Lower lobe of right lung (tissue), 2 donors: Measurements from ENCODE around the gene CACNA2D1. TPM values are rescaled to one million over a fixed set of nuclear protein-coding genes. Genes with fewer than 3 reads are reported as not detected.

Source experiments
- ATAC-seq, 2 donors: fragments of 200-7000 bp; cut with Tn5 transposase; one replicate each; pipeline ENCODE4 v1.9.1; 2020 to 2022; ENCODE audit warnings: mild to moderate bottlenecking in 2 of 2, moderate library complexity in 2 of 2
- DNase-seq: peaks from one replicate; pipeline ENCODE4 v3.0.0-alpha.2; 2020
- H3K27ac ChIP-seq: fragments of 200-600 bp; one replicate; pipeline ENCODE4 v1.8.0; 2022
- H3K27me3 ChIP-seq: fragments of 200-600 bp; one replicate; pipeline ENCODE4 v1.8.0; 2022; ENCODE audit warnings: low read depth
- H3K36me3 ChIP-seq: fragments of 200-600 bp; one replicate; pipeline ENCODE4 v1.8.0; 2022; ENCODE audit warnings: mild to moderate bottlenecking
- H3K4me1 ChIP-seq: fragments of 200-600 bp; one replicate; pipeline ENCODE4 v1.8.0; 2022
- H3K4me3 ChIP-seq: fragments of 200-600 bp; one replicate; pipeline ENCODE4 v1.8.0; 2022; ENCODE audit warnings: mild to moderate bottlenecking
- H3K9me3 ChIP-seq: fragments of 200-600 bp; one replicate; pipeline ENCODE4 v1.8.0; 2022
- CTCF ChIP-seq: fragments of 200-600 bp; IDR thresholded peaks from one replicate; pipeline ENCODE4 v1.8.0; 2022; ENCODE audit warnings: antibody characterized with exemption, mild to moderate bottlenecking
- intact Hi-C: fragments of 100-400 bp; cut with DNase I; formaldehyde crosslinking; loops from one replicate; pipeline ENCODE4 v1.11.0; 2022
- total RNA-seq: library from RNA; stranded (reverse); fragmentation: NEBNext Ultra II Directional; extraction: Animal tissue kit (Norgen Biotek cat#: 25700); gene quantifications from one replicate; pipeline ENCODE4 v1.2.1, GENCODE V29; 2021
- donor health status: DM: no; HTN: yes; CAD: no; lungs with severe emphysema.

The CACNA2D1 gene
- total RNA-seq, 1 donor from 2014 or later = 12.5 TPM

DNA sequence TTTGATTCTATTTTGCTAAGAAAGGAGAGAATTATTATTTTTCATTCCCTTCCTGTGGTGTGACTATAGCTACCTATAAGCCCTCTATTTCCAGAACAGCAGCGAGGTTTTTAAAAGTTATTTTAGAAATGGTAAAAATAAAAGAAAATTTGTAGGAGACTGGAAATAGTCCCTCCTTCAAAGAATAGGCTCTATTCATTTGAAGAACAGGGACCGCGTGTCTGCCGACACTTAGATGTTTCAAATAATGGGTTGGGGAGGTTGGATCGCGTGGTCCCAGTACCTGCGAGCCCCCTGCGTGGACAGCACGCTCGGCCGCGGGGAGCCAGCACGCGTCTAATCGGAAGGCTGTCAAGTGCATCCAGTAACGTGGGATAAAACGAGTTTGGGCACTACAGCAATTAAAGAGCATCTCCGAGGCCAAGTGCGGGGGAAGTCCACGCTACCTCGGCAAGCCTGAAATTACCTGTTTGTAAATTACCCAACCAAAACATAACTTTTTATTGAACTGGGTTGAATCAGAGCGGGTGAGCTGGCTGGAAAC lies 1.0 kb downstream of the CACNA2D1 start:
- Histone ChIP-seq H3K4me3 (peak overlapping the region; percentile 65), H3K4me1 (peaks cover 4% of the 10 kb centered on the region), H3K27ac (peak overlapping the region; percentile 79), H3K27me3 (peaks cover 23% of the 10 kb centered on the region), H3K36me3 (no peaks in the 10 kb centered on the region), H3K9me3 (no peaks in the 10 kb centered on the region)
- TF ChIP-seq CTCF = no peak
- ATAC-seq (peak; percentile 5 to 28), DNase-seq (no peak)
- intact Hi-C loops = no loop called here

DNA sequence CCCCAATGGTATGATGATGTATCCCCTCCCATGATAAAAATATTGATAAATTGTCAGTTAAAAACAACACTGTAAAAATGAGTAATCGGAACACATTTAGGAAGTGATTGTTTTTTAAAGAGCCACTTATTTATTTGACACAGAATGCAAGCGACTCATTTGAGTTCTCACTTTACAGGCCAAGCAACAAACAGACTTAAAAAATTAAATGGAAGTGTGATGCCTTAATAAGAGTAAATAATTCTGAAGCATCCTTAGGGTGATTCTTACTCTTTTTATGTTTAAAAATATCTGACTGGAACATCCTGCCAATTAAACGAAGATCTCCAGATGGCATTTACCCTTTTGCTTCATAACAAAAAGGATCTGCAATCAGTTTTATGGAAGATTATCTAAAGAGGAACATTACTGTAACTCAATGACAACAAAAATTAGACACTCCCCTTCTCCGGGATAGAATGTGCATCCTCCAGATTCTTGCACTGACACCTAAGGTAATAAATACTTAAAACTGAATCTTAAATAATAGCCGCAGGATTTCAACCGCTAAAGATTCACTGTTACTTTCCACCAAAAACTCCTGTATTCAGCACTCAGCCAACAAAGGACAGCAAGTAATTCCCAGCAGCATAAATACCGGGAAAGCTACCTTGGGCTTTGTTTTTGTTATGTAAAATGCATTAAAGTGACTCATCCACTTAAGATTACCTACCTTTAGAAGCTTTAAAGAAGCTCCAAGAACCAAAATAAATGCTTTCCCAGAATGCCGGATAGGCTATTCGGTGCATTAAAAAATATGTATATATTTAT lies 1.7 kb downstream of the CACNA2D1 start:
- no peak for ATAC-seq
- Histone ChIP-seq H3K4me1 (peaks cover 4% of the 10 kb centered on the region), H3K36me3 (no peaks in the 10 kb centered on the region), H3K4me3 (peak overlapping the region; percentile 65), H3K27ac (no peak overlapping the region), H3K9me3 (no peaks in the 10 kb centered on the region), H3K27me3 (peaks cover 23% of the 10 kb centered on the region)
- intact Hi-C loops = no loop called here
- no peak for DNase-seq
- TF ChIP-seq CTCF = no peak

DNA sequence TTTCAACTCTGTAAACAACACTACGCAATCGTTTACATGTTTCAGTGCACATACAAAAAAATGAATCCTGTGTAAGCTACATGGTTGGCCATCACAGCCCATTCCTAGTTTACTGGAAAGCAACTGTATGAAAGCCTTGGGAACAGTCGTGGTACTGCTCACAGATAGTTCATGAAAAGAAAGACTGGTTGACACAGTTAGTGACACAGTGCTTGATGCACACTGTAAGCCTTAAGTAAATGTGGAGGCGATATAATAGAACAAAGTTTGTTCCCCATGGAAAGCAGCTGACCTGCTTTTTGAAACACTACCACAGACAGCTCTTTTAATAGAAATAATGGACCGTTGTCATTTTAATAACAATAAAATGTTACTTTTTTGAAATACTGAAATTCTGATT lies 5.1 kb downstream of the CACNA2D1 start:
- H3K36me3 ChIP-seq = no peaks in the 10 kb centered on the region
- intact Hi-C loops = no loop called here
- ATAC-seq (no peak), DNase-seq (no peak)
- no peak for TF ChIP-seq CTCF
- peaks cover 4% of the 10 kb centered on the region for H3K27me3 ChIP-seq
- H3K4me3 ChIP-seq = no peak overlapping the region
- H3K9me3 ChIP-seq = no peaks in the 10 kb centered on the region
- no peak overlapping the region for H3K27ac ChIP-seq
- H3K4me1 ChIP-seq = peaks cover 4% of the 10 kb centered on the region

DNA sequence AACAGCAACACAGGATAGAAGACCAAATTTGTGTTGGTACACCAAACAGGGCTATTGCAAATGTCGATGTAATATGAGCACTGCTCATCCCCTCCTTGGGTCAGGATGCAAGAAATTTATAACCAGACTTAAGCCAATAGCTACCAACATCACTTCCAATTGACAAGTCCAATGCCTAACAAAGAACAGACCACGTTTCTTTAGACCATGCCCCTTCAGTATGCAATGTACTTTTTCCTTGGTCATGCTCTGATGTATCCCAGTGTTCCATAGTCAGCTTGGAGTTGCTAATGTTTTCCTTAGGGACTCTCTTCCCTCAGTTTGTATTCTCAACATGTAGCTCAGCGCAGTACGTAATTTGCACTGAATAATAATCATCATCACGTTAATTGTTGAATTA lies 7.8 kb downstream of the CACNA2D1 start:
- H3K9me3 ChIP-seq = no peaks in the 10 kb centered on the region
- TF ChIP-seq CTCF = no peak
- H3K27ac ChIP-seq = no peak overlapping the region
- ATAC-seq = no peak
- H3K4me3 ChIP-seq = no peak overlapping the region
- no peak for DNase-seq
- intact Hi-C loops = no loop called here
- no peaks in the 10 kb centered on the region for H3K36me3 ChIP-seq
- H3K27me3 ChIP-seq = no peaks in the 10 kb centered on the region
- H3K4me1 ChIP-seq = no peaks in the 10 kb centered on the region

DNA sequence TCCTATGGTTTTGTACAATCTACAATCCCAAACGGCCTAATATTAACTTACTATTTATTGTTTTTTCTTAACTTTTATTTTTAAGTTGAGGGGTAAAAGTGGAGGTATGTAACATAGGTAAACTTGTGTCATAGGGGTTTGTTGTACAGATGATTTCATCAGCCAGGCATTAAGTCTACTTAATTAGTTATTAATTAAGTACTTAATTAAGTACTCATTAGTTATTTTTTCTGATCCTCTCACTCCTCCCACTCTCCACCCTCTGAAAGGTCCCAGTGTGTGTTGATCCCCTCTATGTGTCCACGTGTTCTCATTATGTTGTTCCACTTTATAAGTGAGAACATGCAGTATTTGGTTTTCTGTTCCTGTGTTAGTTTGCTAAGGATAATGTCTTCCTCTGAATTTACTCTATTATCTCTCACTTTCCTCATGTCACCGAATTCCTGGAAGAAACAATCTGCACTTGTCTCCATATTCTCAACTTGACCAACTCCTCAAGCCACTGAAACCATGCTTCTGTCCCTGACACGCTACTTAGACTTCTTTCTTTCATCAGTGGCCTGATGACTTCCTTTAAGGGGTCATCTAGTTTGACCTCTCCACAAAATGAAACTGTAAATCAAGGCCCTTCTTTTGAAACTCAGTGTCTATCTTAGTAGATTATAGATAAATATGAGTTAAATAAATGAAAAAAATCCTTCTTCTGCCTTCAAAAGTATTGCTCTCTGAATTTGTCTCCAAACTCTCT lies 9.1 kb downstream of the CACNA2D1 start:
- no peaks in the 10 kb centered on the region for H3K27me3 ChIP-seq
- no peaks in the 10 kb centered on the region for H3K9me3 ChIP-seq
- no peak overlapping the region for H3K27ac ChIP-seq
- DNase-seq (no peak), ATAC-seq (no peak)
- H3K4me1 ChIP-seq = no peaks in the 10 kb centered on the region
- H3K4me3 ChIP-seq = no peak overlapping the region
- H3K36me3 ChIP-seq = no peaks in the 10 kb centered on the region
- intact Hi-C loops = no loop called here
- no peak for TF ChIP-seq CTCF
